Dendritic cell treated with granulocyte-macrophage colony-stimulating factor and Interleukin-4, amounts not matched to agents 40 ng/mL and 50 ng/mL, for 4 days (primary cell): Measurements from ENCODE around the gene FGFR3.
A peak's percentile ranks its signal among the peaks of the same experiment; 100 is the strongest.
"Not testable (repeated sequence)": the region's sequence is repeated elsewhere in the genome, so short reads cannot be mapped to it uniquely, and the experiment has no call there.

ENCODE experiments used
- H3K27ac Mint-ChIP-seq: one replicate; pipeline ENCODE4 v1.8.0; 2022; ENCODE audit warnings: mild to moderate bottlenecking, mixed read lengths
- H3K27me3 Mint-ChIP-seq: one replicate; pipeline ENCODE4 v1.8.0; 2022; ENCODE audit warnings: mild to moderate bottlenecking, mixed read lengths
- H3K36me3 Mint-ChIP-seq: one replicate; pipeline ENCODE4 v1.8.0; 2022; ENCODE audit warnings: low read depth, mixed read lengths
- H3K4me1 Mint-ChIP-seq: one replicate; pipeline ENCODE4 v1.8.0; 2022; ENCODE audit warnings: low read depth, mixed read lengths
- H3K4me3 Mint-ChIP-seq: one replicate; pipeline ENCODE4 v1.8.0; 2022; ENCODE audit warnings: mild to moderate bottlenecking, moderate library complexity, mixed read lengths
- H3K9me3 Mint-ChIP-seq: one replicate; pipeline ENCODE4 v1.8.0; 2022; ENCODE audit warnings: mixed read lengths
- intact Hi-C: fragments of 100-400 bp; cut with micrococcal nuclease; formaldehyde crosslinking; loops from one replicate; pipeline ENCODE4 v1.15.0; 2022

FGFR3 gene

DNA sequence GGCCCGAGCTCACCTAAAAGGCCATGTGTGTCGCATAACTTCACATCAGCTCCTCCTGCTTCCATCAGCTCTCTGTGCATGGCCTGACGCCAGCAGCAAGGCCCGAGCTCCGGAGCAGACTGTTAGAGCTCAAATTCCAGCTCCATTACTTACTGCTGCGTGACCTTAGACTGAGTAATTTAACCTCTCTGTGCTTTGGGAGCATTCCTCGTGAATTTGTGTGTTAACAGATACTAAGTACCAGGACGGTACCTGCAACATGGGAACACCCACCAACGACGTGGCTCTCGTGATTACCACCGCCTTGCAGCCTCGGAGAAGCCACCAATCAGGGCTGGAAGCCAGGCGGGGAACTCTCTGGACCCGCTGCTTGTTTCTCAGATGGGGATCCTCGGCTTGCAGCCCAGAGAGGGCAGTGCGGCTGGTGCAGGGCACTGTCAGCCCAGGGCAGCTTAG is 49.9 kb downstream of the FGFR3 start:
- Mint-ChIP-seq H3K4me1 (no peaks in the 10 kb centered on the region), H3K36me3 (peaks cover 96% of the 10 kb centered on the region), H3K4me3 (no peak overlapping the region), H3K27me3 (no peaks in the 10 kb centered on the region), H3K9me3 (no peaks in the 10 kb centered on the region), H3K27ac (no peak overlapping the region)
- intact Hi-C loops, result no loop called here

GRCh38 chr4:1843852-1844251 is 50.8 kb downstream of the FGFR3 start:
- Mint-ChIP-seq H3K4me1 (no peaks in the 10 kb centered on the region), H3K27me3 (no peaks in the 10 kb centered on the region), H3K9me3 (no peaks in the 10 kb centered on the region), H3K27ac (no peak overlapping the region), H3K36me3 (peaks cover 95% of the 10 kb centered on the region), H3K4me3 (no peak overlapping the region)
- intact Hi-C loops, result no loop called here

GRCh38 chr4:1844618-1845017 is 51.5 kb downstream of the FGFR3 start:
- H3K4me3 Mint-ChIP-seq, intact Hi-C loops, H3K27ac Mint-ChIP-seq, H3K4me1 Mint-ChIP-seq, H3K27me3 Mint-ChIP-seq, H3K9me3 Mint-ChIP-seq: not testable (repeated sequence)
- H3K36me3 Mint-ChIP-seq, result peaks cover 90% of the 10 kb centered on the region

DNA sequence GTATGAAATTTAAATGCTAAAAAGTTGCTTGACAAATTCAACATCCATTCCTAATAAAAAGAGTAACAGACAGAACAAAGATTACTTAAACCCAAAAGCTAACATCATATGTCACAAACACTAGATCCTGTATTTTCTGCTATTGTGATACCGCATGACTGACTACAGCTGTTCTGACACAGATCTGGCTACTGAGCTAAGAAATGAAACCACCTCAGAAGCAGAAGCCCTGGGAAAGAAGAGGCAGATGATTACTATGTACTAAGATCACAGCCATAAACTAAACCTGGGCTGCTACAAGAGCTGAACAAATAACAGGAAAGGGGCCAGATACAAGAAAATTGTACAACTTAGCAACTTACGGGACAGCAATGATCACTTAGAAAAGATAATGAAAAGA is 53.5 kb downstream of the FGFR3 start:
- Mint-ChIP-seq H3K36me3 (peaks cover 70% of the 10 kb centered on the region), H3K9me3 (no peaks in the 10 kb centered on the region), H3K4me3 (no peak overlapping the region), H3K27me3 (no peaks in the 10 kb centered on the region), H3K27ac (no peak overlapping the region), H3K4me1 (peaks cover 8% of the 10 kb centered on the region)
- intact Hi-C loops, result no loop called here

DNA sequence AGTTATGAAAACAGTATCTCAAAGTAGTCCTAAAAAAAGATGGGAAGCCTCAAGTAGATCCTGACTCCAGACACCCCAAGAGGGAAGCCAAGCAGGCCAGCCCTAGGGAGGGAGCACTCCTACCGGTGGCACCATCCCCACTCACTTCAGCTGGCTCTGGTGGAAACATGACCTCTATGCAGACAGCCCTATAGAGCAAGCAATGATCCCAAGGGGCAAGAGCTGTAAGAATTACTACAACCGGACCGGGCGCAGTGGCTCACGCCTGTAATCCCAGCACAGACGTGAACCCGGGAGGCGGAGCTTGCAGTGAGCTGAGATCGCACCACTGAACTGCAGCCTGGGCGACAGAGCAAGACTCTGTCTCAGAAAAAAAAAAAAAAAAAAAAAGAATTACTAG is 57.2 kb downstream of the FGFR3 start:
- H3K27me3 Mint-ChIP-seq, result no peaks in the 10 kb centered on the region
- H3K27ac Mint-ChIP-seq, result no peak overlapping the region
- H3K4me1 Mint-ChIP-seq, result peaks cover 34% of the 10 kb centered on the region
- H3K36me3 Mint-ChIP-seq, result peaks cover 44% of the 10 kb centered on the region
- no peaks in the 10 kb centered on the region for H3K9me3 Mint-ChIP-seq
- no peak overlapping the region for H3K4me3 Mint-ChIP-seq
- intact Hi-C loops, result no loop called here

- intact Hi-C loops, result no loop called here
- H3K9me3 Mint-ChIP-seq, result no peaks in the 10 kb centered on the region
- H3K36me3 Mint-ChIP-seq, result peaks cover 35% of the 10 kb centered on the region
- no peak overlapping the region for H3K4me3 Mint-ChIP-seq
- H3K4me1 Mint-ChIP-seq, result peaks cover 34% of the 10 kb centered on the region
- no peak overlapping the region for H3K27ac Mint-ChIP-seq
- no peaks in the 10 kb centered on the region for H3K27me3 Mint-ChIP-seq
Observed at GRCh38 chr4:1851160-1851559, 58.1 kb downstream of the FGFR3 start.

DNA sequence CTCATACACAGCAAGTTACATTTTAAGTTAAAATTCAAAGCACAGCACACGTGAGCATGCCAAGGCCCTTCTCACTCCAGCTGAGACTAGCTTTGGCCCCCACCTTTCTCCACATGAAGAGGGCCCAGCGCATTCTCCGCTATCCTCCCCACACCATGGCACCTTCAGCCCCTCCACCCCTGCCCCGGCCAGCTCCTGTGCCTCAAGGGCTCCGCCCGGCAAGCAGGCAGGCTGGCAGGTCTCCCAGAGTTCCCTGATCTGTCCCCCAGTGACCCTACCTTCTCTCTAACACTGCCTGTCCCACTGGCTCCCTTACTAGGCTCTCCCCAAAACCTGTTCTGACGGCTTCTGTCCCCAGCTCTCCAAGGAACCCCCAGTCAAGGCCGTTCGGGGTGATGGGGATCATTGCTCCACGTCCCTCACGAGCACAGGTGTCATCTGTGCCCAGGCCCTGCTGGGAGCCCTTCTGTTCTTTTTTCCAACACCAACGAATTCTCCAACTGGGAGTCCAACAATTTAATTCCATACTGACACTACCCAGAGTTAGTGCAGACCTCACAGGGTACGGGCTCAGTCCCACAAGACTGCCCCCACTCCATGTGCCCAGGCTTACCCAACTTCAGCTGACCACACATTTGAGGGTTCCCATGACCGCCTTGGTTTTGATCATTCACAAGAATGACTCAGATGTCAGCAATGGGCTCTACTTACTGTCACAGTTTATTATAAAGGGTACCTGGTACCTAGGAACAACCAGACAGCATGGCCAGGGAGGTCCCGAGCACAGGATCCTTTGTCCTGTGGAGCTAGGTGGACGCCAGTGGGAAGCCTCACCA is 58.7 kb downstream of the FGFR3 start:
- no peaks in the 10 kb centered on the region for H3K27me3 Mint-ChIP-seq
- H3K9me3 Mint-ChIP-seq, result no peaks in the 10 kb centered on the region
- H3K36me3 Mint-ChIP-seq, result peaks cover 28% of the 10 kb centered on the region
- no peak overlapping the region for H3K4me3 Mint-ChIP-seq
- H3K27ac Mint-ChIP-seq, result no peak overlapping the region
- peaks cover 35% of the 10 kb centered on the region for H3K4me1 Mint-ChIP-seq
- intact Hi-C loops, result no loop called here

DNA sequence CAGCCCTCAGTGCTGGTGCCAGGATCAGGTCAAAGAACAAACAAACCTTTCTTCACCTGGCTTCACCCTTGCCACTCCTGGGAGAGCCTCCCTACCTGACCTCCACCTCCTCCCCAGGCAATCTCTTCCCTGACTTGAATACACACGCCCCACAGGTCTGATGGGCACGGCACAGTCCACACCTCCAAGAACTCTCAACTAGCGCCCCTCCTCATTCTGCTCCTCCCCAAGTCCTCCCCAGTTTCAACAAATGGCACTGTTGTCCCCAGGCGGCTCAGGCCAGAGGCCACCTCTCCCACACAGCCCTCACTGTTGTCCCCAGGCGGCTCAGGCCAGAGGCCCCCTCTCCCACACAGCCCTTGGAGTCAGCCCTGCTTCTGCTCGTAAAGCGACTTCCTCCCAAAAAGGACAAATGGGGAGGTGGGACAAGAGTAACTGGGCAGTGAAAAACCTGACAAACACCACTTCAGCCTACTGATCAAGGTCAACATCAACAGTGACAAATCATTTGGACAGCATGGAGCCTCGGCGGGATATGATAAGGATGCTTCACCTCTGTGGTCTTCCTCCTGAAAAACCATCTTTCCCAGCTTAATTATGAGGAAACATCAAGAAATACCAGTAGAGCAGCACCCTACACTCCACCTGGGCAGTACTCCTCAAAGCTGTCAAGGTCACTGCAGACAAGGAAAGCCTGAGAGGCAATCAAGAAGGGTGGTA is 60.0 kb downstream of the FGFR3 start:
- Mint-ChIP-seq H3K36me3 (peaks cover 20% of the 10 kb centered on the region), H3K27ac (no peak overlapping the region), H3K4me1 (peaks cover 44% of the 10 kb centered on the region), H3K9me3 (no peaks in the 10 kb centered on the region), H3K4me3 (no peak overlapping the region), H3K27me3 (no peaks in the 10 kb centered on the region)
- intact Hi-C loops, result no loop called here

DNA sequence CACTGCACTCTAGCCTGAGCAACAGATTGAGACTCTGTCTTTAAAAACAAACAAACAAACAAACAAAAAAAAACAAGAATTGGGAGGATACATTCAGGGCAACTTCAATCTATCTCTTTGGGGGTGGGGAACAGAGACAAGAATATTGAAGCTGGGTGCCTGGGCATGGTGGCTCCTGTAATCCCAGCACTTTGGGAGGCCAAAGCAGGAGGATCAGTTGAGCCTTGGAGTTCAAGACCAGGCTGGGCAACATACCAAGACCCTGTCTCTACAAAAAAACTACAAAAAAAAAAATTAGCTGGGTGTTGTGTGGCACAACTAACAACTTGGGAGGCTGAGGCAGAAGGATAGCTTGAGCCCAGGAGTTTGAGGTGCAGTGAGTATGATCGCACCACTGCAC is 61.7 kb downstream of the FGFR3 start:
- Mint-ChIP-seq H3K27ac (peak overlapping the region; percentile 79), H3K4me1 (peaks cover 53% of the 10 kb centered on the region)

GRCh38 chr4:1855333-1856070 is 62.4 kb downstream of the FGFR3 start:
- no peaks in the 10 kb centered on the region for H3K9me3 Mint-ChIP-seq
- H3K27me3 Mint-ChIP-seq, result peaks cover 1% of the 10 kb centered on the region
- intact Hi-C loops, result loop anchor here (2.0 kb wide), 2 partner anchors 15 to 43 kb away; partner anchors contain the start of gene NSD2
- H3K4me1 Mint-ChIP-seq, result peaks cover 53% of the 10 kb centered on the region
- peaks cover 10% of the 10 kb centered on the region for H3K36me3 Mint-ChIP-seq
- H3K27ac Mint-ChIP-seq, result peak overlapping the region; percentile 79
- H3K4me3 Mint-ChIP-seq, result peak overlapping the region; percentile 80

More for the DNA sequence above, 61.7 kb downstream of the FGFR3 start:
- H3K36me3 Mint-ChIP-seq, result peaks cover 10% of the 10 kb centered on the region
- intact Hi-C loops, result no loop called here
- H3K4me3 Mint-ChIP-seq, result peak overlapping the region; percentile 72
- no peaks in the 10 kb centered on the region for H3K9me3 Mint-ChIP-seq
- peaks cover 1% of the 10 kb centered on the region for H3K27me3 Mint-ChIP-seq

DNA sequence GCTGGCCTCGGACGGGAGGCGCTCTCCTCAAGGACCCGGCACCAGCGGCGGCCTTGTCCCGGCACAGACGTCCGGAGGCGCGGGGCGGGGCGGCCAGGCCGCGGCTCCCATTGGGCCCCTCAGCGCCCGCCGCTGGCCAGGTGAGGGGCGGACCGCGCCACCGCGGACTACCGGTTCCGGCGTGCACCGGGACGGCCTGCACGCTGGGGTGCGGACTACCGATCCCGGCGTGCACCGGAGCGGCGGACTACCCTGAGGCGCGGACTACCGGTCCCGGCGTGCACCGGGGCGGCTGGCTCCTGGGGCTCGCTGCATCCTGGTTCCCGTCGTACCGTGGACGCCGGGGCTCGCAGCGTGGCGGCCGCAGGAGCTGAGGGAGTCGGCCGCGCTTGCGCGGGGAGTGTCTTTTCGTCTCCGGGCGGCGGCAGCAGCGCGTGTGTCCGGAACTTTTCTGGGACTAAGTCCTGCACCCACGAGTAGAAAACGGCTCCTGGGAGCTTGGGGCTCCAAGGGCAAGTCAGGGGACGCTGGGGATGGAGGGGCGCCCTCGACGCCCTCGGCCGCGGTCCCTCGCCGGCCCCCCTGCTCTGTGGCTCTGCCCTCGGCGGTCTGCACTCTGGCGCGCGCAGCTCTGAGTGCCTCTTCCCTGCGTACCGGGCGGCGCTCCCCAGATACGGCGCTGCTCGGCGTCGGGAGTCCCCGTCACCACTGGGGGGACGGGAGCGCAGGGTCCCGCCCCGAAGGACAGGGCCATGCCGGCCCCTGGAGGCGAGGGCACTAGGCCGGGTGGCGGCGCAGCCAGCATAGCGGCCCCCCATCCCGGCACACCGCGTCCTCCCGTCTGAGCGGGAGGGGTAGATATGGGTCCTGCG is 63.2 kb downstream of the FGFR3 start, which contains the start of gene LETM1:
Gene LETM1 (minus strand): TSS at position 86 of the 872 bp plus-strand sequence. CDS start 206 bp downstream, outside the sequence.
- Mint-ChIP-seq H3K27ac (peak within 1 kb of the TSS; percentile 79), H3K4me3 (peak within 1 kb of the TSS; percentile 80), H3K27me3 (peaks cover 1% of the 10 kb centered on the region), H3K36me3 (peaks cover 10% of the 10 kb centered on the region), H3K9me3 (no peaks in the 10 kb centered on the region), H3K4me1 (peaks cover 48% of the 10 kb centered on the region)
- intact Hi-C loops, result loop anchor here (2.0 kb wide), 2 partner anchors 14 to 42 kb away; partner anchors contain the start of gene NSD2

DNA sequence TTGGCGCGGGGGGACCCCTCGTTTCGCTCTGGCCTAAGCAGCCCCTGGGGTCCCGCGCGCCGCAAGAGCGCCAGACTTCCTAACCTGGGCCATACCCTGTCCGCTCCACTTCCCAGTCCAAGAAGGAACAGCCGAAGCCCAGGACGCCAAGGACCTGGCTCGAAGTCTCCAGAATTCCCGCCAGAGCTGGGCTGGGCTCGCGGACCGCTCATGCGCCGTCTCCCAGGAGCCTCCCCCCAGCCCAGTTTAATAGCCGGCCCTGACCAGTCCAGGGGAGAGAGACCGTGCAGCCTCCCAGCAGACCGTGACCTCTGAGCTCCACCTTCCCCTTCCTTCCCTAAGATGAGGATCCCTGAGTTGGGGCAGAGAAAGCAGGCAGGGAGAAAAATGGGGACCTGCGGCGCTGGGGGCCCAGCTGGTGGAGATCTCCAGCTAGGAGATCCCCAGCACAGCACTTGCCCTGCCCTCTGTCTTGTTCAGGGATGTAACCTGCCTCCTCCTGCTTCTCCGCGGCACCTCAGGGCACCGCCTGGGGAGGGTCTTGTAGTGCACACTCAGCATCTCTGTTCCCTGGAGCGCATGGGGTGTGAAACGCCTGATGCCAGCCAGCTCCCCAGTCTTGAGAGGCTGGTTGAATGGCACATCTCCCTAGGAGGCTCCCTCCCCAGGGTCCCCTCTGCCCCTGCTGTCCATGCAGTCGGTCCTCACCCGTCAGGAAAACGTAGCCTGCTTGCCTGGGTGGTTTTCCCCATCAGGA is 64.0 kb downstream of the FGFR3 start:
- H3K4me3 Mint-ChIP-seq, result peak overlapping the region; percentile 80
- H3K9me3 Mint-ChIP-seq, result no peaks in the 10 kb centered on the region
- peak overlapping the region; percentile 79 for H3K27ac Mint-ChIP-seq
- H3K27me3 Mint-ChIP-seq, result peaks cover 3% of the 10 kb centered on the region
- peaks cover 43% of the 10 kb centered on the region for H3K4me1 Mint-ChIP-seq
- intact Hi-C loops, result loop anchor here (2.0 kb wide), 2 partner anchors 14 to 42 kb away; partner anchors contain the start of gene NSD2
- H3K36me3 Mint-ChIP-seq, result peaks cover 10% of the 10 kb centered on the region
